Measurements from ENCODE around the gene FAM124A. TPM values are rescaled to one million over a fixed set of nuclear protein-coding genes. Genes with fewer than 3 reads are reported as not detected.

Gene FAM124A
- total RNA-seq, 1 donor from 2014 or later: 1.8 TPM

DNA sequence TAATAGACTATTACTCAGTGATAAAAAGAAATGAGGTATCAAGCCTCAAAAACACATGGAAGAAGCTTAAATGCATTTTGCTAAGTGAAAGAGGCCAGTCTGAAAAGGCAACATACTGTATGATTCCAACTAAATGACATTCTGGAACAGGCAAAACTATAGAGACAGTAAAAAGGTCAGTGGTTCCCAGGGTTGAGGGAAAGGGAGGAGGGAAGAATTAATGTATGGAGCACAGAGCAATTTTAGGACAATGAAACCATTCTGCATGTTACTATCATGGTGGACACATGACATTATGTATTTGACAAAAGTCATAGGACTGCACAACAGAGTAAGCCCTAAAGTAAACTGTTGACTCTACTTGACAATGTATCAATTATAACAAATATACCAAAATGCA lies 111.6 kb downstream of the FAM124A start:
- TF ChIP-seq, protein P1, sequence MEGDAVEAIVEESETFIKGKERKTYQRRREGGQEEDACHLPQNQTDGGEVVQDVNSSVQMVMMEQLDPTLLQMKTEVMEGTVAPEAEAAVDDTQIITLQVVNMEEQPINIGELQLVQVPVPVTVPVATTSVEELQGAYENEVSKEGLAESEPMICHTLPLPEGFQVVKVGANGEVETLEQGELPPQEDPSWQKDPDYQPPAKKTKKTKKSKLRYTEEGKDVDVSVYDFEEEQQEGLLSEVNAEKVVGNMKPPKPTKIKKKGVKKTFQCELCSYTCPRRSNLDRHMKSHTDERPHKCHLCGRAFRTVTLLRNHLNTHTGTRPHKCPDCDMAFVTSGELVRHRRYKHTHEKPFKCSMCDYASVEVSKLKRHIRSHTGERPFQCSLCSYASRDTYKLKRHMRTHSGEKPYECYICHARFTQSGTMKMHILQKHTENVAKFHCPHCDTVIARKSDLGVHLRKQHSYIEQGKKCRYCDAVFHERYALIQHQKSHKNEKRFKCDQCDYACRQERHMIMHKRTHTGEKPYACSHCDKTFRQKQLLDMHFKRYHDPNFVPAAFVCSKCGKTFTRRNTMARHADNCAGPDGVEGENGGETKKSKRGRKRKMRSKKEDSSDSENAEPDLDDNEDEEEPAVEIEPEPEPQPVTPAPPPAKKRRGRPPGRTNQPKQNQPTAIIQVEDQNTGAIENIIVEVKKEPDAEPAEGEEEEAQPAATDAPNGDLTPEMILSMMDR (IDR thresholded peaks at IDR 0.05): no peak
- DNase-seq (ENCODE audit: extremely low spot score, unreplicated experiment): no peak
- Mint-ChIP-seq H3K4me3 (ENCODE audit: unreplicated experiment) (no peak overlapping the region), H3K9me3 (ENCODE audit: unreplicated experiment) (no peaks in the 10 kb centered on the region), H3K4me1 (ENCODE audit: unreplicated experiment) (no peaks in the 10 kb centered on the region), H3K27ac (ENCODE audit: unreplicated experiment) (no peak overlapping the region), H3K36me3 (ENCODE audit: unreplicated experiment) (no peaks in the 10 kb centered on the region), H3K27me3 (ENCODE audit: unreplicated experiment) (peaks cover 3% of the 10 kb centered on the region)

Other genes starting within 250 kb of the FAM124A start
- not detected in 2 replicates for gene C13orf42, start 111.1 kb upstream of the FAM124A start, total RNA-seq
- gene SERPINE3, start 117.3 kb downstream of the FAM124A start, total RNA-seq: not detected in 2 replicates
- gene INTS6, start 230.6 kb downstream of the FAM124A start, total RNA-seq: 36.4 and 39.4 TPM in 2 replicates

Measured in osteocyte (in vitro differentiated cells).